SU-DHL-6 (cell line): ENCODE measurements around the gene KCTD4.

ENCODE experiments used
- H2AFZ ChIP-seq: fragments of 200-600 bp; sonication (generic); 2 replicates; pipeline ENCODE4 v1.6.1; 2014; ENCODE audit warnings: low read depth, mild to moderate bottlenecking, moderate library complexity, mixed read lengths, antibody characterized with exemption, low read length; ENCODE audit not compliant: severe bottlenecking
- H3F3A ChIP-seq: fragments of 200-600 bp; shearing (Covaris generic); 2 replicates; pipeline ENCODE4 v1.6.0; 2016; ENCODE audit warnings: antibody characterized with exemption, mild to moderate bottlenecking; ENCODE audit not compliant: insufficient read depth
- H3K27ac ChIP-seq: fragments of 200-600 bp; sonication (generic); 2 replicates; pipeline ENCODE4 v1.5.1; 2016; ENCODE audit warnings: low read depth, mild to moderate bottlenecking, low read length, moderate library complexity, mixed read lengths
- H3K27me3 ChIP-seq: fragments of 200-600 bp; sonication (generic), shearing (Covaris generic); 2 replicates; pipeline ENCODE4 v1.6.0; 2014; ENCODE audit warnings: mild to moderate bottlenecking, low read length
- H3K36me3 ChIP-seq: fragments of 200-600 bp; sonication (generic); 2 replicates; pipeline ENCODE4 v1.6.1; 2014; ENCODE audit warnings: mild to moderate bottlenecking, low read length, mixed read lengths
- H3K4me2 ChIP-seq: fragments of 300-600, 200-600 bp; shearing (Covaris generic), sonication (generic); 2 replicates; pipeline ENCODE4 v1.6.0; 2014; ENCODE audit warnings: low read length, low read depth, mild to moderate bottlenecking; ENCODE audit not compliant: poor library complexity, severe bottlenecking
- H3K4me3 ChIP-seq: fragments of 200-600 bp; sonication (generic); 2 replicates; pipeline ENCODE4 v1.5.1; 2014; ENCODE audit warnings: antibody characterized with exemption, low read length, mild to moderate bottlenecking, mixed read lengths; ENCODE audit not compliant: insufficient read depth, poor library complexity, severe bottlenecking
- H3K79me2 ChIP-seq: fragments of 200-600 bp; sonication (generic); 2 replicates; pipeline ENCODE4 v1.6.1; 2014; ENCODE audit warnings: mild to moderate bottlenecking, low read length, moderate library complexity; ENCODE audit not compliant: insufficient read depth
- H3K9ac ChIP-seq: fragments of 200-600 bp; sonication (generic); 2 replicates; pipeline ENCODE4 v1.7.0; 2014; ENCODE audit warnings: mild to moderate bottlenecking, low read length
- H3K9me2 ChIP-seq: fragments of 200-600 bp; sonication (generic); replicated peaks from 2 replicates; pipeline ENCODE4 v1.6.1; 2014; ENCODE audit warnings: low read length; ENCODE audit not compliant: insufficient read depth
- H3K9me3 ChIP-seq: fragments of 200-600 bp; sonication (generic); 2 replicates; pipeline ENCODE4 v1.6.1; 2014; ENCODE audit warnings: low read length, mixed read lengths; ENCODE audit not compliant: insufficient read depth
- H4K20me1 ChIP-seq: fragments of 200-600 bp; sonication (generic); 2 replicates; pipeline ENCODE4 v1.6.1; 2014; ENCODE audit warnings: low read depth, mild to moderate bottlenecking, antibody characterized with exemption, low read length, moderate library complexity, mixed read lengths
- EZH2phosphoT487 ChIP-seq: fragments of 200-600 bp; sonication (generic), shearing (Covaris generic); conservative IDR thresholded peaks from 2 replicates; pipeline ENCODE4 v1.6.1; 2018; ENCODE audit warnings: mild to moderate bottlenecking, antibody characterized with exemption, low read length, moderate library complexity, mixed read lengths
- TF ChIP-seq, protein P1 (sequence below): fragments of 200-600 bp; sonication (generic); IDR thresholded peaks from one replicate; pipeline ENCODE4 v1.5.1; 2017; ENCODE audit warnings: antibody characterized with exemption, mild to moderate bottlenecking, low read length, moderate library complexity; ENCODE audit not compliant: insufficient read depth, poor library complexity, severe bottlenecking

KCTD4 gene

DNA sequence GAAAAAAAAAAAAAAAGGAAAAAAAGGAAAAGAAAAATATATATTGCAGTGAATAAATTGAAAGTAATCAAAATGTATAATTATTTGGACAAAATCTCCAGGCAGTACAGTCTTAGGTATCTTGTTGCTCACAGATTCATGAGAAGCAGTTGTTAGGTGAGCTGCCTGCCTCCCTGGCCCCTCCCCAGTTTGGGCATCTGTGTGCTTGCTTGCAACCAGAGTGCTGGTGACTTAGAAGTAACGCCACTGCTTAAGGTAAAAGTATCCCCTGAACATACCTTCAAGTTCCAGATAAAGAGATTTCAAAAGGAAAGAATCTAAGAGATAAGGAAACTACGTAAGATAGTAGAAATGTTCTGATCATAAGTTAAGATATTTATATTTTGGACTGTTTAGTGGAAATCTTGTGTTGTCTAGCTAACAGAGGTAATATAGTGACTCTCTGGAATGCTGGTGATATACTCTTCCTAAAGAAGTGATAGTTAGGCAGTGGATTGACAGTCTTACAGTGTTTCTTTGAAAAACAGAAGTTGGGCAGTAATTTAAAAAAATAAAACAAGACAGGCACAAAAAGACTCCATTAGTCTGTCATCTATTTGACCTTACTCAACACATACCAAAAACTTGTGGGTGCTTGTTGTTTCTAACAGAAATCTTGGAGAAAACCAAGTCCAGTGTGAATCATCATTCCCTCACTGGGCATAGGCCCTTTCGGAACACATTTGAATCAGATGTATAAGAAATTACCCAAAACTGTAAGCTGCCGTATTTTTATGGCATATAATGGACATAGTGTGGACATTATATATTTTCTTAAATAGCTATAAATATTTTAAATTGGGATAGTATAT, 38.3 kb upstream of the KCTD4 start:
- Histone ChIP-seq H3K27me3 (no peaks in the 10 kb centered on the region), H4K20me1 (no peaks in the 10 kb centered on the region), H3K27ac (no peak overlapping the region), H3K9ac (no peak overlapping the region), H2AFZ (no peak overlapping the region), H3K4me3 (no peak overlapping the region), H3K79me2 (0 out of 2 replicates have a peak, but pooled peaks cover 6% of the 10 kb centered on the region), H3K4me2 (no peak overlapping the region), H3K9me3 (no peaks in the 10 kb centered on the region), H3F3A (no peaks in the 10 kb centered on the region), H3K9me2 (no peaks in the 10 kb centered on the region), H3K36me3 (no peaks in the 10 kb centered on the region)
- TF ChIP-seq, protein P1, sequence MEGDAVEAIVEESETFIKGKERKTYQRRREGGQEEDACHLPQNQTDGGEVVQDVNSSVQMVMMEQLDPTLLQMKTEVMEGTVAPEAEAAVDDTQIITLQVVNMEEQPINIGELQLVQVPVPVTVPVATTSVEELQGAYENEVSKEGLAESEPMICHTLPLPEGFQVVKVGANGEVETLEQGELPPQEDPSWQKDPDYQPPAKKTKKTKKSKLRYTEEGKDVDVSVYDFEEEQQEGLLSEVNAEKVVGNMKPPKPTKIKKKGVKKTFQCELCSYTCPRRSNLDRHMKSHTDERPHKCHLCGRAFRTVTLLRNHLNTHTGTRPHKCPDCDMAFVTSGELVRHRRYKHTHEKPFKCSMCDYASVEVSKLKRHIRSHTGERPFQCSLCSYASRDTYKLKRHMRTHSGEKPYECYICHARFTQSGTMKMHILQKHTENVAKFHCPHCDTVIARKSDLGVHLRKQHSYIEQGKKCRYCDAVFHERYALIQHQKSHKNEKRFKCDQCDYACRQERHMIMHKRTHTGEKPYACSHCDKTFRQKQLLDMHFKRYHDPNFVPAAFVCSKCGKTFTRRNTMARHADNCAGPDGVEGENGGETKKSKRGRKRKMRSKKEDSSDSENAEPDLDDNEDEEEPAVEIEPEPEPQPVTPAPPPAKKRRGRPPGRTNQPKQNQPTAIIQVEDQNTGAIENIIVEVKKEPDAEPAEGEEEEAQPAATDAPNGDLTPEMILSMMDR = no peak
- TF ChIP-seq EZH2phosphoT487 = no peak

DNA sequence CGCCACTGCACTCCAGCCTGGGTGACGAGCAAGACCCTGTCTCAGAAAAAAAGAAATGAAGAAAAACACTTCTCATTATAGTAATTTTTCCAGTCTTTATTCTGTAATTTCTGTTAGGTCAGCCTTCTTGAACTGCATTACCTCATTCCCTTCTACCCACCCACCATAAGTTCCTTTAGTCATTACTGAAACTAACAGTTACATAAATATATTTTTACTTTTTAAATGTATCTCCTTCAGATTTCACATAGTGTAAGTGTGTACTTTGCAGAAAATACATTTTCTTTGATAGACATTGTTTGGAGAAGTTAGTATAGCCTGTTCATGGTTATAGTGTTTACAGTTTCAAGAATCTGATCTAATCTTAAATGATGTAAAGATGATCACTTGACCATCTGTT, 31.7 kb upstream of the KCTD4 start:
- no peaks in the 10 kb centered on the region for H3K9me2 ChIP-seq
- no peaks in the 10 kb centered on the region for H3K27me3 ChIP-seq
- H3K4me2 ChIP-seq = no peak overlapping the region
- H3F3A ChIP-seq = no peaks in the 10 kb centered on the region
- H3K9ac ChIP-seq = no peak overlapping the region
- H4K20me1 ChIP-seq = no peaks in the 10 kb centered on the region
- no peak overlapping the region for H2AFZ ChIP-seq
- no peaks in the 10 kb centered on the region for H3K9me3 ChIP-seq
- no peaks in the 10 kb centered on the region for H3K36me3 ChIP-seq
- no peak overlapping the region for H3K4me3 ChIP-seq
- H3K79me2 ChIP-seq = no peaks in the 10 kb centered on the region
- no peak overlapping the region for H3K27ac ChIP-seq
- TF ChIP-seq, protein P1 = no peak
- no peak for TF ChIP-seq EZH2phosphoT487

DNA sequence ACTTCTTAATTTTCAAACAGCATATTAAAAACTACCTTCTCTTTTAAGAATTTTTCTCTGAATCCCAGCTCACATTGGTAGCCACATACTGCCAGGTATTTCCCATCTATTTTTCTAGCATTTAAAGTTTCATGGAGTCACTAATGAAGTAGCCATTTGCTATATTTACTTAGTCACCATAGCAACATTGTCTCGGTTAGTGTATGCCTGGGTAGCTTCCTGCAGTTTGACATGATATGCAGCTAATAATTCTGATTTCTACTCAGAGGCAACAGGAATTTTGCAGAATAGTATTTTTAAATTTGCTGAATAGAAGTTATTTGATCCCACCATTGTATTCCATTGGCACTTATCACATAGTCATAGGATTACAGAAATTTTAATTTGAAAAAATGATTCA, 30.9 kb upstream of the KCTD4 start:
- Histone ChIP-seq H3K79me2 (no peaks in the 10 kb centered on the region; the same call in 1 of the 2 replicates), H3K27me3 (no peaks in the 10 kb centered on the region), H3K9ac (no peak overlapping the region), H3K4me3 (no peak overlapping the region), H3F3A (no peaks in the 10 kb centered on the region), H3K9me3 (no peaks in the 10 kb centered on the region), H2AFZ (no peak overlapping the region), H3K27ac (no peak overlapping the region), H4K20me1 (no peaks in the 10 kb centered on the region), H3K9me2 (no peaks in the 10 kb centered on the region), H3K4me2 (no peak overlapping the region), H3K36me3 (no peaks in the 10 kb centered on the region)
- TF ChIP-seq EZH2phosphoT487 = no peak
- TF ChIP-seq, protein P1 = no peak
